Activated CD8-positive, alpha-beta memory T cell treated with anti-CD3 and anti-CD28 coated beads, Interleukin-2, amount 50 U/mL, for 4 hours (primary cell): ENCODE measurements around the gene LZTR1.
"Not testable (repeated sequence)": the region's sequence is repeated elsewhere in the genome, so short reads cannot be mapped to it uniquely, and the experiment has no call there.

ENCODE experiments used
- DNase-seq: peaks from one replicate; pipeline ENCODE4 v3.0.0-alpha.2; 2020

LZTR1 gene

GRCh38 chr22:21042978-21043859 lies 61.1 kb downstream of the LZTR1 start:
- no peak for DNase-seq

- DNase-seq = no peak
Observed at GRCh38 chr22:21043860-21044535, 61.9 kb downstream of the LZTR1 start.

DNA sequence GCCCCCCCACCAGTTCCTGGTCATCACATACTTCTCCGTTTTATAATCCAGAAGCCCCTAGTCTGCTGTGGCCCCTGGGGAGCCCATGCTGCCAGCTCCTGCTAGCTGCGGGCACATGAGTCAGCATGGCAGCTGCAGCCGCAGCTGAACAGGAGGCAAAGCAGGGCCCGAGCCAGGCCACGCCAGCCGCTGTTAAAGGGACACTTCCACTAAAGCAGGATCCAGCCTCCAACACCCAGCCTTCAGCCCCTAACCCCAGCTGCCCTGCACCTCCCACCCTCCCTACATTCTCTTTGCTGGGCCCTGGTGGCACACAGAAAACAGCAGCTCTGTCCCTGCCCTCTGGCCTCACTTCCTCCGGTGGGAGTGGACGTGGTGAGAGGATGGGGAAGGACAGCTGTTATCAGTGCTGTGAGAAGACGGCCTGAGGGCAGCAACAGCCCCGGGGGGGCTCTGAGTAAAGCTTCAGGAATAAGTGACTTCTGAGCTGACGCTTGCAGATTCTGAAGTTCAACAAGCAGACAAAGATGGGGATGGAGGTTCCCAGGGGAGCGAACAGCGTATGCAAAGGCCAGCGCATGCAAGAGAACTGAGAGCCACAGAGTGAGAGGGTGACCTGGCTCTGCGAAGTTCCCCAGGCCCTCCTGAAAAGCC lies 63.0 kb downstream of the LZTR1 start:
- DNase-seq = no peak

DNA sequence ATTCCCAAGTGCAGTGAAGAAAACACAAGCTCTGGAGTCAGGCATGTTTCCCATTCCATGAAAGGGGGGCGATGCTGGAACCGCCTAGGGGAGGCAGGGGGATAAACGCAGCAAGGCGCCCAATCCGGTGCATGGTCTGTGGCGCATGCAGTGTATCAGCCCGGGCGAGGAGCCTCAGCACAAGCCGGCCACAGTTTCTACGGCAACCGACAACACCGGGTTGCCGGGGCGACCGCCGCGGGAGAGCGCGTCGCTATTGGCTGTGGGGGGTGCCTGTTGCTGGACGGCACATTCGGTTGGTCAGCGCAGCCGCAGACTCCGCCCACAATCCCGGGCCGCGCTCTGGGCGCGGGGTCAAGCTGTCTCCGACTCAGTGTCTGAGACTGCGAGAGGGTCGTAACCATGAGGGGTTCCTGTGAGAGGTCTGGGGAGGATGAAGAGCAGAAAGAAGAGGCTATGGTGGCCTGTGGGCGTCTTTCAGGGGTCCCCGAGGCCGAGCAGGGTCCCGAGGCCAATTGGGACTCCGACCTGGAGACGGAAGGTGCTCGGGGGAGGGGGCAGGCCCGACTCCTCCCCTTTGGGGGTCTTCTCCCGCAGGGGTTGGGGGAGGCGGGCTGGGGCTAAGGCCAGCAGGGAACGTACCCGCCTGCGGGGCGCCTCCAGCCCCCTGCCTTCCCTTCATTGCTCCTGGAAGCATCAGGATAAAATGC lies 63.6 kb downstream of the LZTR1 start, which contains the start of gene LRRC74B:
Gene LRRC74B, plus strand, starts transcription at position 362 of the 710 bp plus-strand sequence. Its CDS starts 41 bp downstream, at position 403.
- DNase-seq = peak; percentile 63

GRCh38 chr22:21047035-21047661 lies 65.1 kb downstream of the LZTR1 start:
- DNase-seq = no peak

DNA sequence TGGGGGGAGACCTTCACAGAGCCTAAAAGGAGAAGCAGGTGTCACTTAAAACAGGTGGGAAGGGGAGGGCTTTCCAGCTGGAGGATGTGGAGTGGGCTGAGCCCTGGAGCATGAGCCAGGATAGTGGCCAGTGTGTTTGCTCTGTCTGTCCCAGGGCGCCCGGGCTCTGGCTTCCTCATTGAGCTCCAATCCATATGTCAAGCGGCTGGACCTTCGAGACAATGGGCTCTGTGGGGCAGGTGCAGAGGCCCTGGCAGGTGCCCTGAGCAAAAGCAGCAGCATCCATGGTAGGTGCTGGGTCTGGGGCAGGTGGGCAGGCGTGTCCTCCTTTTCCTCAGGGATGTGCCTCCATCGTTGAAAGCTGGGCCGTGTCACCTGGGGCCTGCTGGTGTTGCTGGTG lies 65.6 kb downstream of the LZTR1 start:
- DNase-seq = no peak

GRCh38 chr22:21048448-21048847 lies 66.4 kb downstream of the LZTR1 start:
- not testable (repeated sequence) for DNase-seq
